Gastroesophageal sphincter (tissue), 3 donors: ENCODE data around the gene FAM219A.

Source experiments
- CTCF ChIP-seq, 4 experiments: fragments of 200-600 bp in 2 of 4; fragments of 450-650 bp in 2 of 4; sonication (generic) in 1 of 4; IDR thresholded peaks; one replicate each; pipeline ENCODE4 v1.5.1; 2017 to 2019; ENCODE audit warnings: antibody characterized with exemption in 4 of 4, mild to moderate bottlenecking in 2 of 4, moderate library complexity in 2 of 4
- EP300 ChIP-seq: sonication (generic); formaldehyde crosslinking; IDR thresholded peaks from one replicate; pipeline ENCODE4 v1.6.1; 2017; ENCODE audit warnings: antibody characterized with exemption, mild to moderate bottlenecking
- POLR2A ChIP-seq, 2 donors: fragments of 450-650 bp; IDR thresholded peaks; one replicate each; pipeline ENCODE4 v1.6.1; 2017; ENCODE audit warnings: antibody characterized with exemption in 2 of 2, mild to moderate bottlenecking in 2 of 2, moderate library complexity in 1 of 2

GRCh38 chr9:34387239-34387638, 71.1 kb downstream of the FAM219A start:
- TF ChIP-seq CTCF (IDR thresholded peaks at IDR 0.05): no peak
- no peak for TF ChIP-seq EP300
- no peak for TF ChIP-seq POLR2A (IDR thresholded peaks at IDR 0.05)
